IPS-20b (cell line): Measurements from ENCODE around the gene SNX1.
A peak's percentile ranks its signal among the peaks of the same experiment; 100 is the strongest.
"Not testable (repeated sequence)": the region's sequence is repeated elsewhere in the genome, so short reads cannot be mapped to it uniquely, and the experiment has no call there.

ENCODE experiments used
- H3K27ac ChIP-seq: one replicate; pipeline ENCODE4 v1.5.1; 2013; ENCODE audit warnings: low read length
- H3K27me3 ChIP-seq: 2 replicates; pipeline ENCODE4 v1.6.1; 2013; ENCODE audit warnings: mild to moderate bottlenecking, low read length, inconsistent platforms; ENCODE audit not compliant: insufficient read depth
- H3K36me3 ChIP-seq: 2 replicates; pipeline ENCODE4 v1.6.1; 2013; ENCODE audit warnings: low read depth, mild to moderate bottlenecking, inconsistent platforms, low read length, moderate library complexity; ENCODE audit not compliant: insufficient read depth
- H3K4me1 ChIP-seq: 2 replicates; pipeline ENCODE4 v1.6.1; 2013; ENCODE audit warnings: mild to moderate bottlenecking, control low read depth, inconsistent platforms, low read length, moderate library complexity; ENCODE audit not compliant: insufficient read depth
- H3K4me3 ChIP-seq: 2 replicates; pipeline ENCODE4 v1.5.1; 2013; ENCODE audit warnings: mild to moderate bottlenecking, low read length, inconsistent platforms
- H3K9ac ChIP-seq: 2 replicates; pipeline ENCODE4 v1.6.1; 2013; ENCODE audit warnings: low read depth, mild to moderate bottlenecking, inconsistent platforms, low read length, moderate library complexity
- H3K9me3 ChIP-seq: 2 replicates; pipeline ENCODE4 v1.6.1; 2013; ENCODE audit warnings: mild to moderate bottlenecking, low read depth, low read length, inconsistent platforms; ENCODE audit not compliant: insufficient read depth

SNX1 gene

GRCh38 chr15:64095795-64096667 is at the start of gene SNX1:
TSS of gene SNX1 (plus strand) at chr15:64095982. CDS start at chr15:64096014, 32 bp downstream.
- H3K4me3 ChIP-seq: peak within 1 kb of the TSS; percentile 80
- H3K9me3 ChIP-seq: no peaks in the 10 kb centered on the region
- H3K27ac ChIP-seq: no peak within 1 kb of the TSS
- H3K4me1 ChIP-seq: peaks cover 11% of the 10 kb centered on the region
- peak within 1 kb of the TSS; percentile 84 for H3K9ac ChIP-seq
- H3K27me3 ChIP-seq: no peaks in the 10 kb centered on the region
- H3K36me3 ChIP-seq: no peaks in the 10 kb centered on the region

- peak within 1 kb of the TSS; percentile 61; the same call in 1 of the 2 replicates for H3K9ac ChIP-seq
- no peak within 1 kb of the TSS for H3K27ac ChIP-seq
Measured at GRCh38 chr15:64046421-64047153, 49.2 kb upstream of the SNX1 start, which contains the start of gene DAPK2. TSS of gene DAPK2 (minus strand) at chr15:64046485. CDS start at chr15:64040261, 6,224 bp downstream.

GRCh38 chr15:64048781-64049460 is 46.9 kb upstream of the SNX1 start:
- H3K9me3 ChIP-seq: no peaks in the 10 kb centered on the region
- H3K4me3 ChIP-seq: no peak overlapping the region
- no peak overlapping the region for H3K27ac ChIP-seq
- no peaks in the 10 kb centered on the region for H3K36me3 ChIP-seq
- H3K27me3 ChIP-seq: peaks cover 50% of the 10 kb centered on the region
- H3K9ac ChIP-seq: no peak overlapping the region
- 0 out of 2 replicates have a peak, but pooled peaks cover 3% of the 10 kb centered on the region for H3K4me1 ChIP-seq

More at GRCh38 chr15:64046421-64047153, 49.2 kb upstream of the SNX1 start, which contains the start of gene DAPK2:
- H3K36me3 ChIP-seq: no peaks in the 10 kb centered on the region
- peaks cover 54% of the 10 kb centered on the region for H3K27me3 ChIP-seq
- no peaks in the 10 kb centered on the region for H3K9me3 ChIP-seq
- 0 out of 2 replicates have a peak, but pooled peaks cover 3% of the 10 kb centered on the region for H3K4me1 ChIP-seq
- peak within 1 kb of the TSS; percentile 79 for H3K4me3 ChIP-seq

- H3K9me3 ChIP-seq: no peaks in the 10 kb centered on the region
Measured at GRCh38 chr15:64050281-64051092, 45.3 kb upstream of the SNX1 start.

GRCh38 chr15:64051093-64051402 is 44.7 kb upstream of the SNX1 start:
- peaks cover 30% of the 10 kb centered on the region for H3K27me3 ChIP-seq
- H3K36me3 ChIP-seq: no peaks in the 10 kb centered on the region
- no peak overlapping the region for H3K27ac ChIP-seq
- H3K4me1 ChIP-seq: 0 out of 2 replicates have a peak, but pooled peaks cover 3% of the 10 kb centered on the region
- no peak overlapping the region for H3K4me3 ChIP-seq
- H3K9ac ChIP-seq: no peak overlapping the region
- H3K9me3 ChIP-seq: no peaks in the 10 kb centered on the region

More at GRCh38 chr15:64050281-64051092, 45.3 kb upstream of the SNX1 start:
- Histone ChIP-seq H3K27me3 (peaks cover 35% of the 10 kb centered on the region), H3K4me3 (no peak overlapping the region), H3K36me3 (no peaks in the 10 kb centered on the region), H3K9ac (no peak overlapping the region), H3K27ac (no peak overlapping the region), H3K4me1 (0 out of 2 replicates have a peak, but pooled peaks cover 3% of the 10 kb centered on the region)

- Histone ChIP-seq H3K9ac (no peak overlapping the region), H3K9me3 (no peaks in the 10 kb centered on the region)
Measured at GRCh38 chr15:64051407-64052259, 44.1 kb upstream of the SNX1 start.

GRCh38 chr15:64052925-64053491 is 42.8 kb upstream of the SNX1 start:
- no peak overlapping the region for H3K9ac ChIP-seq
- H3K4me3 ChIP-seq: no peak overlapping the region
- H3K27ac ChIP-seq: no peak overlapping the region
- H3K27me3 ChIP-seq: peaks cover 13% of the 10 kb centered on the region
- no peaks in the 10 kb centered on the region for H3K4me1 ChIP-seq
- no peaks in the 10 kb centered on the region for H3K36me3 ChIP-seq
- no peaks in the 10 kb centered on the region for H3K9me3 ChIP-seq

More at GRCh38 chr15:64051407-64052259, 44.1 kb upstream of the SNX1 start:
- H3K27me3 ChIP-seq: peaks cover 27% of the 10 kb centered on the region
- 0 out of 2 replicates have a peak, but pooled peaks cover 3% of the 10 kb centered on the region for H3K4me1 ChIP-seq
- H3K27ac ChIP-seq: no peak overlapping the region
- H3K4me3 ChIP-seq: no peak overlapping the region
- H3K36me3 ChIP-seq: no peaks in the 10 kb centered on the region

- not testable (repeated sequence) for H3K4me1 ChIP-seq, H3K9me3 ChIP-seq, H3K36me3 ChIP-seq, H3K27me3 ChIP-seq, H3K9ac ChIP-seq, H3K27ac ChIP-seq, H3K4me3 ChIP-seq
Measured at GRCh38 chr15:64053674-64054073, 42.1 kb upstream of the SNX1 start.

GRCh38 chr15:64058279-64058678 is 37.5 kb upstream of the SNX1 start:
- Histone ChIP-seq H3K27ac (no peak overlapping the region), H3K36me3 (no peaks in the 10 kb centered on the region), H3K9me3 (no peaks in the 10 kb centered on the region), H3K4me3 (no peak overlapping the region), H3K4me1 (no peaks in the 10 kb centered on the region), H3K9ac (no peak overlapping the region), H3K27me3 (no peaks in the 10 kb centered on the region)

GRCh38 chr15:64059104-64059503 is 36.7 kb upstream of the SNX1 start:
- not testable (repeated sequence) for H3K27ac ChIP-seq, H3K4me1 ChIP-seq, H3K9ac ChIP-seq, H3K36me3 ChIP-seq, H3K4me3 ChIP-seq, H3K9me3 ChIP-seq, H3K27me3 ChIP-seq
